Ishikawa (cell line): Measurements from ENCODE around the gene FHL2.

Experiments used
- CEBPB ChIP-seq: IDR thresholded peaks from 2 replicates; pipeline ENCODE4 v1.6.1; 2012
- CREB1 ChIP-seq: IDR thresholded peaks from 2 replicates; pipeline ENCODE4 v1.6.1; 2012; ENCODE audit warnings: low read depth
- EGR1 ChIP-seq: IDR thresholded peaks from 2 replicates; pipeline ENCODE4 v1.6.1; 2012
- EP300 ChIP-seq: IDR thresholded peaks from 2 replicates; pipeline ENCODE4 v1.6.1; 2012; ENCODE audit warnings: borderline replicate concordance
- NFIC ChIP-seq: IDR thresholded peaks from 2 replicates; pipeline ENCODE4 v1.6.1; 2012
- RAD21 ChIP-seq: IDR thresholded peaks from 2 replicates; pipeline ENCODE4 v1.6.1; 2012; ENCODE audit warnings: low read depth
- TAF1 ChIP-seq: IDR thresholded peaks from 2 replicates; pipeline ENCODE4 v1.6.1; 2012; ENCODE audit warnings: low read depth, mild to moderate bottlenecking
- TEAD4 ChIP-seq: IDR thresholded peaks from 2 replicates; pipeline ENCODE4 v1.6.1; 2012
- YY1 ChIP-seq: IDR thresholded peaks from 2 replicates; pipeline ENCODE4 v1.6.1; 2012; ENCODE audit warnings: low read depth
- TF ChIP-seq, protein P1 (sequence below): IDR thresholded peaks from 2 replicates; pipeline ENCODE4 v1.6.1; 2012; ENCODE audit warnings: low read depth, mild to moderate bottlenecking
- TF ChIP-seq, protein P2 (sequence below): IDR thresholded peaks from 2 replicates; pipeline ENCODE4 v1.6.1; 2012

DNA sequence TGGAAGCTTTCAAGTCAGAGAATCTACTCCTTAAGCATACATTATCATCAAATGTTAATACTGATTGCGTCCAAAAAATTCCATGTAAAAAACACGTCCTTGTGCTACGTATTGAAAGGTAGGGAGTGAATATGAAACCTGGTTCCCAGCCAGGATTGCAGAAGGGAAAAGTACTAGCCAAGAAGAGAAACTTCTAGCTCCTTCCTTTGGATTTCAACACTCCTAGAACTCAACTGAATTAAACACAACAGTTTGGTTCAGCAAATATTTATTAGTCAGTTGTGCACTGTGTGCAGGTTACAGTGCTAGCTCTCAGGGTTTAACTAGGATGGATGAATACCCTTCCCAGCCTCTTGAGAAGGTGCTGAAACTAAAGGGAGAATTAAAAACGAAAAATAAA, 33.9 kb upstream of the FHL2 start:
- TF ChIP-seq EGR1 (no peak), CREB1 (no peak), TAF1 (no peak), TEAD4 (no peak), EP300 (no peak), RAD21 (no peak), YY1 (no peak), CEBPB (no peak), NFIC (no peak)
- TF ChIP-seq, protein P1, sequence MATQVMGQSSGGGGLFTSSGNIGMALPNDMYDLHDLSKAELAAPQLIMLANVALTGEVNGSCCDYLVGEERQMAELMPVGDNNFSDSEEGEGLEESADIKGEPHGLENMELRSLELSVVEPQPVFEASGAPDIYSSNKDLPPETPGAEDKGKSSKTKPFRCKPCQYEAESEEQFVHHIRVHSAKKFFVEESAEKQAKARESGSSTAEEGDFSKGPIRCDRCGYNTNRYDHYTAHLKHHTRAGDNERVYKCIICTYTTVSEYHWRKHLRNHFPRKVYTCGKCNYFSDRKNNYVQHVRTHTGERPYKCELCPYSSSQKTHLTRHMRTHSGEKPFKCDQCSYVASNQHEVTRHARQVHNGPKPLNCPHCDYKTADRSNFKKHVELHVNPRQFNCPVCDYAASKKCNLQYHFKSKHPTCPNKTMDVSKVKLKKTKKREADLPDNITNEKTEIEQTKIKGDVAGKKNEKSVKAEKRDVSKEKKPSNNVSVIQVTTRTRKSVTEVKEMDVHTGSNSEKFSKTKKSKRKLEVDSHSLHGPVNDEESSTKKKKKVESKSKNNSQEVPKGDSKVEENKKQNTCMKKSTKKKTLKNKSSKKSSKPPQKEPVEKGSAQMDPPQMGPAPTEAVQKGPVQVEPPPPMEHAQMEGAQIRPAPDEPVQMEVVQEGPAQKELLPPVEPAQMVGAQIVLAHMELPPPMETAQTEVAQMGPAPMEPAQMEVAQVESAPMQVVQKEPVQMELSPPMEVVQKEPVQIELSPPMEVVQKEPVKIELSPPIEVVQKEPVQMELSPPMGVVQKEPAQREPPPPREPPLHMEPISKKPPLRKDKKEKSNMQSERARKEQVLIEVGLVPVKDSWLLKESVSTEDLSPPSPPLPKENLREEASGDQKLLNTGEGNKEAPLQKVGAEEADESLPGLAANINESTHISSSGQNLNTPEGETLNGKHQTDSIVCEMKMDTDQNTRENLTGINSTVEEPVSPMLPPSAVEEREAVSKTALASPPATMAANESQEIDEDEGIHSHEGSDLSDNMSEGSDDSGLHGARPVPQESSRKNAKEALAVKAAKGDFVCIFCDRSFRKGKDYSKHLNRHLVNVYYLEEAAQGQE: no peak
- TF ChIP-seq, protein P2, sequence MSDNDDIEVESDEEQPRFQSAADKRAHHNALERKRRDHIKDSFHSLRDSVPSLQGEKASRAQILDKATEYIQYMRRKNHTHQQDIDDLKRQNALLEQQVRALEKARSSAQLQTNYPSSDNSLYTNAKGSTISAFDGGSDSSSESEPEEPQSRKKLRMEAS: no peak
